Loucy (cell line): ENCODE measurements around the gene TNFRSF8.

Experiments
- CTCF ChIP-seq: fragments of 200-600 bp; sonication (generic); conservative IDR thresholded peaks from 2 replicates; pipeline ENCODE4 v1.5.1; 2014; ENCODE audit warnings: mild to moderate bottlenecking, antibody characterized with exemption, low read length
- EZH2phosphoT487 ChIP-seq: fragments of 200-600 bp; IDR thresholded peaks from 2 replicates; pipeline ENCODE4 v1.6.1; 2018; ENCODE audit warnings: antibody characterized with exemption, mild to moderate bottlenecking, moderate library complexity, borderline replicate concordance

DNA sequence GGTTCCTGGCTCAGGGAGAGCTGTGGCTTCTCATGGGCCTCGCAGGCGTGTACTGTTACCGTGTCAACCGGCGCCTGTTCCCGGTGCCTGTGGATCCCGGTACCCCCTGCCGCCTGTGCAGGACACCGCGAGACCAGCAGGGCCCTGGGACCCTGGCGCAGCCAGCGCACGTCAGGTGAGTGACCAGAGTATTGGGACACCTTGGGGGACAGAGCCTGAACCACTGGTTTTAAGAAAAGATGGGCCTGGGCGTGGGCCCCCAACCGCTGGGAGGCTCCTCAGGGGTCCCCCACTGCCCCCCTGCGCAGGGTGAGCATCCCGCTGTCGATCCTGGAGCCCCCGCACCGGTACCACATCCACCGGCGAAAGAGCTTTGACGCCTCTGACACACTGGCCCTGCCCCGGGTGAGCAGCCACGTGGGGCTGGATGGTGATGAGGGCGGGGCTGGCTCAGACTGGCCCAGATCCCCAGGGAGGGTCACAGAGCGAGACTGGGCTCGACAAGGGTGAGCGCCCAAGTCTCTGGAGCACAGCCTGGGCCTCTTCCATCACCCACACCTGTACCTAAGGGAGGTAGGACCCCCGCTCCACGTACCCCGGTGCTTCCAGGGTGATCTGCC, 33.3 kb upstream of the TNFRSF8 start:
- no peak for TF ChIP-seq CTCF
- TF ChIP-seq EZH2phosphoT487, result no peak
